Endodermal cell (in vitro differentiated cells): Measurements from ENCODE around the gene C1QTNF4. TPM values are rescaled to one million over a fixed set of nuclear protein-coding genes. Genes with fewer than 3 reads are reported as not detected.
A peak's percentile ranks its signal among the peaks of the same experiment; 100 is the strongest.
"Not testable (repeated sequence)": the region's sequence is repeated elsewhere in the genome, so short reads cannot be mapped to it uniquely, and the experiment has no call there.

Source experiments
- DNase-seq: peaks from one replicate; pipeline ENCODE4 v3.0.0-alpha.2; 2017
- H3K27ac ChIP-seq: 2 replicates; pipeline ENCODE4 v1.5.1; 2013; ENCODE audit warnings: mild to moderate bottlenecking, low read depth, low read length, moderate library complexity
- H3K27me3 ChIP-seq: 2 replicates; pipeline ENCODE4 v1.6.1; 2013; ENCODE audit warnings: mild to moderate bottlenecking, low read length, moderate library complexity; ENCODE audit not compliant: insufficient read depth, control insufficient read depth, poor library complexity, severe bottlenecking
- H3K36me3 ChIP-seq: 2 replicates; pipeline ENCODE4 v1.7.0; 2013; ENCODE audit warnings: mild to moderate bottlenecking, low read length, moderate library complexity; ENCODE audit not compliant: control insufficient read depth, insufficient read depth
- H3K4me1 ChIP-seq: one replicate; pipeline ENCODE4 v1.7.0; 2013; ENCODE audit warnings: low read length; ENCODE audit not compliant: control insufficient read depth, insufficient read depth
- H3K4me3 ChIP-seq: 2 replicates; pipeline ENCODE4 v1.5.1; 2013; ENCODE audit warnings: mild to moderate bottlenecking, low read length, moderate library complexity
- H3K9ac ChIP-seq: 2 replicates; pipeline ENCODE4 v1.6.1; 2013; ENCODE audit warnings: mild to moderate bottlenecking, low read length, moderate library complexity; ENCODE audit not compliant: poor library complexity, severe bottlenecking; ENCODE audit errors: extremely low read depth
- H3K9me3 ChIP-seq: 2 replicates; pipeline ENCODE4 v1.6.1; 2013; ENCODE audit warnings: mild to moderate bottlenecking, low read length, moderate library complexity; ENCODE audit not compliant: control insufficient read depth
- H3K27ac Mint-ChIP-seq: 2 replicates; pipeline ENCODE4 v1.8.0; 2020; ENCODE audit warnings: mixed read lengths
- H3K27me3 Mint-ChIP-seq: 2 replicates; pipeline ENCODE4 v1.8.0; 2021; ENCODE audit warnings: mild to moderate bottlenecking, mixed read lengths; ENCODE audit not compliant: insufficient read depth
- H3K36me3 Mint-ChIP-seq: 2 replicates; pipeline ENCODE4 v1.8.0; 2020; ENCODE audit warnings: low read depth, mixed read lengths
- H3K4me1 Mint-ChIP-seq: 2 replicates; pipeline ENCODE4 v1.8.0; 2020; ENCODE audit warnings: mixed read lengths
- H3K4me3 Mint-ChIP-seq: 2 replicates; pipeline ENCODE4 v1.8.0; 2020; ENCODE audit warnings: mild to moderate bottlenecking, moderate library complexity, mixed read lengths
- H3K9me3 Mint-ChIP-seq: 2 replicates; pipeline ENCODE4 v1.8.0; 2020; ENCODE audit warnings: mild to moderate bottlenecking, mixed read lengths
- WGBS, 2 experiments: methylation state at CpG; one replicate each; pipeline versions ENCODE4 v1.1.5 to v1.1.7; 2013; ENCODE audit warnings: missing lambda C conversion rate in 2 of 2, mixed read lengths in 1 of 2; ENCODE audit not compliant: insufficient coverage in 1 of 2, insufficient read length in 1 of 2; 5-methylcytosine and 5-hydroxymethylcytosine counted together
- total RNA-seq, 2 donors: library from RNA; stranded (reverse); fragmentation: NEBNext Ultra II Directional in 1 of 2; extraction: Animal tissue kit (Norgen Biotek cat#: 25700) in 1 of 2; gene quantifications; 2 replicates in 1 of 2; 3 replicates in 1 of 2; pipeline ENCODE4 v1.2.1, GENCODE V29; 2021
- TF ChIP-seq, protein P1 (sequence below): fragments of 200-600 bp; sonication (generic); conservative IDR thresholded peaks from 2 replicates; pipeline ENCODE4 v1.5.0; 2021; ENCODE audit warnings: antibody characterized with exemption, mild to moderate bottlenecking

The C1QTNF4 gene
- total RNA-seq, 2 donors from 2014 or later, result 6.9 to 10.5 TPM

DNA sequence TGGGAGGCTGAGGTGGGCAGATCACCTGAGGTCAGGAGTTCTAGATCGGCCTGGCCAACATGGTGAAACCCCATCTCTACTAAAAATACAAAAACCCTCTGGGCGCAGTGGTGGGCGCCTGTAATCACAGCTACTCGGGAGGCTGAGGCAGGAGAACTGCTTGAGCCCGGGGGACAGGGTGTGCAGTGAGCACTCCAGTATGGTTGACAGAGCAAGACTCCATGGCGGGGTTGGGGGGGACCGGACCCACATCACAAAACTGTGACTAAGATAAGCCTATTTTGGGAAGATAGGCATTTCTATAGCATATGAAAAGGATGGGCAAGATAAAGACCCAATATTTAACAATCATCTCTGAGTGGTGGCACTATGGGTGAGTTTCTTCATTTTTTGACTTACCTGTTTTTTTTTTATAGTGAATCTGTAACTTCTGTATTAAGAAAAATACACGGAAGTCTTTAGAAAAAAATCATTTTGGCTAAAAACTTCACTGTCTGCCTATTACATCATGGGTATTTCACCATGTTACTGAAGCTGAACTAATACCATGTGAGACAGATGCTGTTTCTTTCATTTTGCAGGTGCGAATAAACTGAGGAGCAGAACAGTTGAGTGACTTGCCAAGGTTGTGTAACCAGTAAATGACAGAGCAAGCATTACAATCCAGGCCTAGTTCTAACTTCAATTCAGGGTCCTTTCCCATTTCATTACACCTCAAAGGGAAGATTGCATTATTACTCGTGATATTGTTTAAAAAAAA is 43.7 kb downstream of the C1QTNF4 start:
- Mint-ChIP-seq H3K4me3 (peak overlapping the region; percentile 97), H3K4me1 (peaks cover 11% of the 10 kb centered on the region), H3K27me3 (no peaks in the 10 kb centered on the region), H3K27ac (no peak overlapping the region), H3K9me3 (no peaks in the 10 kb centered on the region), H3K36me3 (peaks cover 17% of the 10 kb centered on the region)
- no peaks in the 10 kb centered on the region for H3K9me3 ChIP-seq
- 85 to 90% methylated on average over 4 to 9 of the region's 10 CpGs for WGBS, 2 experiments
- peak overlapping the region; percentile 88 for H3K4me3 ChIP-seq
- H3K9ac ChIP-seq, result no peak overlapping the region
- H3K4me1 ChIP-seq, result no peaks in the 10 kb centered on the region
- H3K27ac ChIP-seq, result no peak overlapping the region
- TF ChIP-seq, protein P1, sequence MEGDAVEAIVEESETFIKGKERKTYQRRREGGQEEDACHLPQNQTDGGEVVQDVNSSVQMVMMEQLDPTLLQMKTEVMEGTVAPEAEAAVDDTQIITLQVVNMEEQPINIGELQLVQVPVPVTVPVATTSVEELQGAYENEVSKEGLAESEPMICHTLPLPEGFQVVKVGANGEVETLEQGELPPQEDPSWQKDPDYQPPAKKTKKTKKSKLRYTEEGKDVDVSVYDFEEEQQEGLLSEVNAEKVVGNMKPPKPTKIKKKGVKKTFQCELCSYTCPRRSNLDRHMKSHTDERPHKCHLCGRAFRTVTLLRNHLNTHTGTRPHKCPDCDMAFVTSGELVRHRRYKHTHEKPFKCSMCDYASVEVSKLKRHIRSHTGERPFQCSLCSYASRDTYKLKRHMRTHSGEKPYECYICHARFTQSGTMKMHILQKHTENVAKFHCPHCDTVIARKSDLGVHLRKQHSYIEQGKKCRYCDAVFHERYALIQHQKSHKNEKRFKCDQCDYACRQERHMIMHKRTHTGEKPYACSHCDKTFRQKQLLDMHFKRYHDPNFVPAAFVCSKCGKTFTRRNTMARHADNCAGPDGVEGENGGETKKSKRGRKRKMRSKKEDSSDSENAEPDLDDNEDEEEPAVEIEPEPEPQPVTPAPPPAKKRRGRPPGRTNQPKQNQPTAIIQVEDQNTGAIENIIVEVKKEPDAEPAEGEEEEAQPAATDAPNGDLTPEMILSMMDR, result no peak
- peaks cover 44% of the 10 kb centered on the region for H3K36me3 ChIP-seq
- no peak for DNase-seq
- no peaks in the 10 kb centered on the region for H3K27me3 ChIP-seq

DNA sequence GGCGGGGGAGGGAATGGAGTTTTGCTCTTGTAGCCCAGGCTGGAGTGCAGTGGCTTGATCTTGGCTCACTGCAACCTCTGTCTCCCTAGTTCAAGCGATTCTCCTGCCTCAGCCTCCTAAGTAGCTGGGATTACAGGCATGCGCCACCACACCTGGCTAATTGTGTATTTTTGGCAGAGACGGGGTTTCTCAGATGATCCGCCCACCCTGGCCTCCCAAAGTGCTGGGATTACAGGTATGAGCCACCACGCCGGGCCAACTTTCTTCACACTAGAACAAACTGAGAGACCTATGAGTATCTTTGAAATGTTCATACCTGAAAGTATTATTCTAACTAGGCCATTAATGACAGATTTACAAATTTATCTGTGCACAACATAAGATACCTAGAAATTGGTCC is 47.9 kb downstream of the C1QTNF4 start:
- not testable (repeated sequence) for H3K27me3 Mint-ChIP-seq, H3K9me3 Mint-ChIP-seq
- WGBS, 2 experiments, result 98 to 100% methylated on average over 4 to 7 of the region's 7 CpGs

DNA sequence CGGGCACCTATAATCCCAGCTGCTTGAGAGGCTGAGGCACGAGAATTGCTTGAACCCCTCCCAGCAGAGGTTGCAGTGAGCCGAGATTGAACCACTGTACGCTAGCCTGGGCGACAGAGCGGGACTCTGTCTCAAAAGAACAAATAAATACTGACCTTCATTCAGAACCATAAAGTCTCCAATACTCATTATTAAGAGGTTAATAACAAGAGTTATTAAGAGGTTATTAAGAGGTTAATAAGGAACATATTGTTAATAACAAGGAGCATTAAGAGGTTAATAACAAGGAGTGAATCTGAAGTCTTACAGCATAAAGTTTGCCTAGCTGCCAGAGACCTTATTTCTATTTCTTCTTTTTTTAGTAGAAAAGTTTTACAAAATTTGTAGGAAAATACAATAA is 48.9 kb downstream of the C1QTNF4 start:
- TF ChIP-seq, protein P1, result no peak
- Histone ChIP-seq H3K9ac (no peak overlapping the region), H3K27me3 (no peaks in the 10 kb centered on the region), H3K4me3 (no peak overlapping the region), H3K9me3 (no peaks in the 10 kb centered on the region), H3K27ac (no peak overlapping the region), H3K4me1 (no peaks in the 10 kb centered on the region), H3K36me3 (peaks cover 43% of the 10 kb centered on the region)
- Mint-ChIP-seq H3K27ac (no peak overlapping the region), H3K4me3 (no peak overlapping the region), H3K36me3 (peaks cover 22% of the 10 kb centered on the region), H3K27me3 (no peaks in the 10 kb centered on the region), H3K9me3 (no peaks in the 10 kb centered on the region), H3K4me1 (peaks cover 2% of the 10 kb centered on the region)
- DNase-seq, result no peak
- WGBS, 2 experiments, result 85 to 99% methylated on average over 3 to 6 of the region's 6 CpGs

More for the DNA sequence above, 47.9 kb downstream of the C1QTNF4 start:
- H3K4me3 ChIP-seq, H3K27me3 ChIP-seq, H3K9me3 ChIP-seq, DNase-seq, H3K4me1 Mint-ChIP-seq, H3K4me1 ChIP-seq, H3K27ac Mint-ChIP-seq, H3K9ac ChIP-seq, H3K27ac ChIP-seq, H3K4me3 Mint-ChIP-seq: not testable (repeated sequence)
- peaks cover 19% of the 10 kb centered on the region for H3K36me3 Mint-ChIP-seq
- peaks cover 47% of the 10 kb centered on the region for H3K36me3 ChIP-seq
